ENCODE results near the gene PASK. TPM values are rescaled to one million over a fixed set of nuclear protein-coding genes. Genes with fewer than 3 reads are reported as not detected.

PASK gene
- polyA plus RNA-seq, 1 experiment: 2.0 TPM

DNA sequence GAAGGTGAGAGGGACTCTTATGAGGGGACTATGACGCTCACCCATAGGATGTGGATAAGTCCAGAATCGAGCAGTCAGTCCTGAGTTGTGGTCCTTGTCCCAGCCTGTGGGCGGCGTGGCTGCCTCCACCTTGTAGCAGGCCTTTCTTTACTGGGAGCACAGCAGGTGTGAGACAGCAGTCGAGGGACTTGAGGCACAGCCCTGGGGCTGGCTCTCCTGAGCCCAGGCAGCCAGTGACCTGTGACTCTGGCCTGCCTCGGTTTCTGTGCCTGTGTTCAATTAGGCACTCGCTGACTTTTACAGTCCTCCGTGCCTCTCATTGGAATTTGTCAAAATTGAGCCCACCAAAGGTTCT lies 9.3 kb upstream of the PASK start:
- Histone ChIP-seq H3K27me3 (ENCODE audit: control insufficient read depth, insufficient read depth, low read length) (no peaks in the 10 kb centered on the region), H3K4me3 (ENCODE audit: low read depth, low read length) (no peak overlapping the region), H3K9me3 (ENCODE audit: control insufficient read depth, insufficient read depth, low read length) (no peaks in the 10 kb centered on the region), H3K27ac (ENCODE audit: low read depth, low read length) (peak overlapping the region; percentile 4)
- TF ChIP-seq, protein P1, sequence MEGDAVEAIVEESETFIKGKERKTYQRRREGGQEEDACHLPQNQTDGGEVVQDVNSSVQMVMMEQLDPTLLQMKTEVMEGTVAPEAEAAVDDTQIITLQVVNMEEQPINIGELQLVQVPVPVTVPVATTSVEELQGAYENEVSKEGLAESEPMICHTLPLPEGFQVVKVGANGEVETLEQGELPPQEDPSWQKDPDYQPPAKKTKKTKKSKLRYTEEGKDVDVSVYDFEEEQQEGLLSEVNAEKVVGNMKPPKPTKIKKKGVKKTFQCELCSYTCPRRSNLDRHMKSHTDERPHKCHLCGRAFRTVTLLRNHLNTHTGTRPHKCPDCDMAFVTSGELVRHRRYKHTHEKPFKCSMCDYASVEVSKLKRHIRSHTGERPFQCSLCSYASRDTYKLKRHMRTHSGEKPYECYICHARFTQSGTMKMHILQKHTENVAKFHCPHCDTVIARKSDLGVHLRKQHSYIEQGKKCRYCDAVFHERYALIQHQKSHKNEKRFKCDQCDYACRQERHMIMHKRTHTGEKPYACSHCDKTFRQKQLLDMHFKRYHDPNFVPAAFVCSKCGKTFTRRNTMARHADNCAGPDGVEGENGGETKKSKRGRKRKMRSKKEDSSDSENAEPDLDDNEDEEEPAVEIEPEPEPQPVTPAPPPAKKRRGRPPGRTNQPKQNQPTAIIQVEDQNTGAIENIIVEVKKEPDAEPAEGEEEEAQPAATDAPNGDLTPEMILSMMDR (IDR thresholded peaks at IDR 0.05; ENCODE audit: low read depth, low read length): no peak
- CTCF ChIA-PET: no interaction called here
- POLR2A ChIA-PET: interaction anchor here (0.6 kb wide), 1 partner anchor 15 kb away, joined by 7 read pairs; no protein-coding TSS in a partner anchor
- no peak for DNase-seq (ENCODE audit: low read depth, low spot score)

DNA sequence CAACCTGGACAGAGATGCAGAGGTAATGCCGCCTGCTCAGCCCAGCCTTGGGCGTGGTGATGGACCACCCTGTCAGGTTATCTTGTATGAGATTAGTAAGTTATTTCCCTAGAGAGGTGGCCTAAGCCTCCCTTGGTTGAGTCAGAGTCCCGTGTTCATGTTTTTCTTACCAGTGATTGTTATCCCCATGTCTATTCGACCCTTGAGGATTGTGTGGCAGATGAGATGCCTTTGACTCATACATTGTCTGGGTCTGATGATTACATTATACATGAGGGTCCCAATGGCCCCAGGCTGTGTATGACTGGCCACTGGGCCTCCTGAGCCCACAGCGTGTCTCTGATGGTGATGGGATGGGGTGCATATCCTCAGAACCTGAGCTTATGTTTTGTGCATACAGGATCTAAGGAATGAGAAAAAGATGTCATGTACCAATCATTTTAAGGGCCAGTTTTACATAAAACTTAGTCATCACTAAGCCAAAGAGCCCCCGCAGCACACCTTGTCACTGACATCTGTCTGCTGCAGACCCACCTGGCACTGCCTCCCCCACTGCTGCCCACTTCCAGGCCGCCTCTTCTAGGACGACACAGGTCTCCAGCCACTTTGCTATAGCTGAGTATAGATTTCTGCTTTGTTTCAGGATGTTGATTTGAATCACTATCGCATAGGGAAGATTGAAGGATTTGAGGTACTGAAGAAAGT lies 8.7 kb upstream of the PASK start:
- H3K27ac ChIP-seq (ENCODE audit: low read depth, low read length): no peak overlapping the region
- POLR2A ChIA-PET: interaction anchor here (0.6 kb wide), 1 partner anchor 15 kb away, joined by 7 read pairs; no protein-coding TSS in a partner anchor
- no peaks in the 10 kb centered on the region for H3K9me3 ChIP-seq (ENCODE audit: control insufficient read depth, insufficient read depth, low read length)
- no peaks in the 10 kb centered on the region for H3K27me3 ChIP-seq (ENCODE audit: control insufficient read depth, insufficient read depth, low read length)
- no peak overlapping the region for H3K4me3 ChIP-seq (ENCODE audit: low read depth, low read length)
- CTCF ChIA-PET: no interaction called here
- TF ChIP-seq, protein P1 (IDR thresholded peaks at IDR 0.05; ENCODE audit: low read depth, low read length): no peak
- no peak for DNase-seq (ENCODE audit: low read depth, low spot score)

DNA sequence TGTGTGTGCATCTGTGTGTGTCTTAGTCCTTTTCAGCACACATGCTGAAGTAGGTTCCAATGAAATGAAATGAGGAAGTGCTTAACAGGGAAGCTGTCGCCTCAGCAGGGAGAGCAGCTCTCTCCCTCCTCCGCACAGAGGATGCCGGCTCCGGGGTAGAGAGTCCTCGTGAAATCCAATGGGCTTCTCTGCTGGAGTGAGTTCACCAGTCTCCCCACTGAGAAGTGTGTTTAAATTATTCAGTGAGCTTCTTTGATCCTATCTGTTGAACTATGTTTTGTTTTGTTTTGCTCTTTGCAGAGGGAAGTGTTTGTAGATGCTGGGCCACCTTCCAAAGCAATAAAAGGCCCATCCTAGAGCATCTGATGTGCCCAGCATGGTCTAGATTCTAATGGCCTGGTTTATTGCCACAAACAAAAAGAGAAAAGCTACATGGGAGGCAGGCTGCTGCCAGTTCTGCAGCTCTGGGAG lies 7.7 kb upstream of the PASK start:
- TF ChIP-seq, protein P1 (IDR thresholded peaks at IDR 0.05; ENCODE audit: low read depth, low read length): no peak
- no peak overlapping the region for H3K4me3 ChIP-seq (ENCODE audit: low read depth, low read length)
- CTCF ChIA-PET: no interaction called here
- H3K27ac ChIP-seq (ENCODE audit: low read depth, low read length): no peak overlapping the region
- no peaks in the 10 kb centered on the region for H3K27me3 ChIP-seq (ENCODE audit: control insufficient read depth, insufficient read depth, low read length)
- H3K9me3 ChIP-seq (ENCODE audit: control insufficient read depth, insufficient read depth, low read length): no peaks in the 10 kb centered on the region
- POLR2A ChIA-PET: no interaction called here
- DNase-seq (ENCODE audit: low read depth, low spot score): no peak

DNA sequence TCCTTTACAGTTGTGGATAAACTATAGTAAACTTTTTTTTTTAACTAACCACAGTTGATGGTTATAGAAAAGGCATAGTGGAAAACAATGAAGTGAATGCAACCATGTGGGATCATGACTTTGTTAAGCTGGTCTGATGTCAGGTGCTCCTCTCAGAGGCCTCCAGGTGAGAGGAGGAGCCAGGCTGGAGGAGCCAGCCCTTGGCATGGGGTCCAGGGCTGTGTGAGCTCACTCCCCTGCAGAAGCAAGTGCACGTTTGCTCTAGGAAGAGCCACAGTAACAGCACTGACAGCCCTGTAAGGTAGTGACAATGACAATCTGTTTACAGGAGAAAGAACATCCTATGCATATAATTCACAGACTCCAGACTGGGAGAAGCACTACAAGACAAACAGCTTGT lies 6.7 kb upstream of the PASK start:
- Histone ChIP-seq H3K27me3 (ENCODE audit: control insufficient read depth, insufficient read depth, low read length) (no peaks in the 10 kb centered on the region), H3K9me3 (ENCODE audit: control insufficient read depth, insufficient read depth, low read length) (no peaks in the 10 kb centered on the region), H3K4me3 (ENCODE audit: low read depth, low read length) (no peak overlapping the region), H3K27ac (ENCODE audit: low read depth, low read length) (no peak overlapping the region)
- CTCF ChIA-PET: no interaction called here
- POLR2A ChIA-PET: no interaction called here
- TF ChIP-seq, protein P1 (IDR thresholded peaks at IDR 0.05; ENCODE audit: low read depth, low read length): no peak
- DNase-seq (ENCODE audit: low read depth, low spot score): no peak

GRCh38 chr2:241154915-241155314 lies 5.6 kb upstream of the PASK start:
- no peak overlapping the region for H3K4me3 ChIP-seq (ENCODE audit: low read depth, low read length)
- DNase-seq (ENCODE audit: low read depth, low spot score): no peak
- CTCF ChIA-PET: no interaction called here

More at GRCh38 chr2:241154915-241155314, 5.6 kb upstream of the PASK start:
- H3K27ac ChIP-seq (ENCODE audit: low read depth, low read length): no peak overlapping the region
- TF ChIP-seq, protein P1 (IDR thresholded peaks at IDR 0.05; ENCODE audit: low read depth, low read length): no peak
- H3K27me3 ChIP-seq (ENCODE audit: control insufficient read depth, insufficient read depth, low read length): no peaks in the 10 kb centered on the region
- no peaks in the 10 kb centered on the region for H3K9me3 ChIP-seq (ENCODE audit: control insufficient read depth, insufficient read depth, low read length)
- POLR2A ChIA-PET: no interaction called here
